HG02885 (cell line): ENCODE data around the gene RUFY3.

Experiments
- ATAC-seq: cut with Tn5 transposase; IDR thresholded peaks from one replicate; pipeline ENCODE4 v1.9.1; 2021; ENCODE audit warnings: mild to moderate bottlenecking; ENCODE audit not compliant: unreplicated experiment, poor library complexity

RUFY3 gene

DNA sequence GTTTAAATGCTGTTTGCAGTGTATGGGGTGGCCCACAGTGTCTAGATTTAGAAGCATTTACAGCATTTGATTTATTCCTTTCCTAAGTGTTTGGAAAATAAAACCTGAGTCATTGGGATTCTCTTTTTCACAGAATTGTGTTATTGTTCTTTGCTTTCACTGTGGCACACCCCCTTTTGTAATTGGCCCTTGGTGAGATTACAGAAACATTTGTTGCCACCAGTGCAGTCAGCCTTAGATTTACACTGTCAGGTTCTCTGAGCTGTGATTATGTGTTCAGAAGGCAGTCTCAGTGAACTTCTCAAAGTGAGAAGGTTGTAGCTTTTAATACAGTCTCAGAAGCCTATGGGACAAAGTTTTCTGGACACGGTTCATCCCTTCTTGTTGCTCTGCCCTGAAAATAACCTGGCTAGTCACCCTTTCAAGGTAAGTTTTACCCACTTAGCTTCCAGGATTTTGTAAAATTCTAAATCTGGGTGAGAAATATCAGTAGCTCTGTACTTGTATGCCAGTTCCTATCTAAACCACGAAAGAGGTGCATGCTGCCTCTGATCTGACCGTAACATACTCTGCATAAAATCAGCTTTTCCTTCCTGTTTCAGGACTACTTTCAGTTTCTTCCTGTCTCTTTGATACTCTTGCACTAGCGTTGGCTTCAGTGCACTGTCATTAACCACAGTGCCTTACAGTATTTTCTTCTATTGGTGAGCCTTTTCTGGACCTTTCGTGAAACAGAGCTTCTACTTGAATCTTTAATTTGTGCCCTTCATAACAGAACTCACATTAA lies 12.6 kb downstream of the RUFY3 start:
- ATAC-seq: peak; percentile 88

DNA sequence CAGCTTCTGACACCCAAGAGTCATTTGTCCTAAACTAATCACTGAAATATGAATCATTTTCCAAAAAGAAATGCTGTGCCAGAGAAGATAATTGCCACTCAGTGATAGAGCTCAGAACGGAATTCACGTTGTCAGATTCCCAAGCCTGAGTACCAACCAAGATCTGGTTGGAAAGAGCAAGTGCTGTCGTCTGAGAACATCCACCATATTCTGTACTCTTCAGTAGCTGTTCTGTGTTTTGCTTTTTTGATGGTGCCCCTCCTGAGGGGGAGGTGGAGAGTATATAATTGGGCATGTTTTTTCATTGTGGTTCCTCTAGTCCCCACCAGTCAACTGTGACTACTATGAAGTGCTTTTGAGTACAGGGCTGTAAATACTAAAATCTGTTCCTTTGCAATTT lies 13.2 kb downstream of the RUFY3 start:
- peak; percentile 10 for ATAC-seq

GRCh38 chr4:70735915-70736314 lies 14.2 kb downstream of the RUFY3 start:
- peak; percentile 33 for ATAC-seq

GRCh38 chr4:70737006-70737405 lies 15.2 kb downstream of the RUFY3 start:
- peak; percentile 19 for ATAC-seq

GRCh38 chr4:70737409-70737808 lies 15.6 kb downstream of the RUFY3 start:
- no peak for ATAC-seq

DNA sequence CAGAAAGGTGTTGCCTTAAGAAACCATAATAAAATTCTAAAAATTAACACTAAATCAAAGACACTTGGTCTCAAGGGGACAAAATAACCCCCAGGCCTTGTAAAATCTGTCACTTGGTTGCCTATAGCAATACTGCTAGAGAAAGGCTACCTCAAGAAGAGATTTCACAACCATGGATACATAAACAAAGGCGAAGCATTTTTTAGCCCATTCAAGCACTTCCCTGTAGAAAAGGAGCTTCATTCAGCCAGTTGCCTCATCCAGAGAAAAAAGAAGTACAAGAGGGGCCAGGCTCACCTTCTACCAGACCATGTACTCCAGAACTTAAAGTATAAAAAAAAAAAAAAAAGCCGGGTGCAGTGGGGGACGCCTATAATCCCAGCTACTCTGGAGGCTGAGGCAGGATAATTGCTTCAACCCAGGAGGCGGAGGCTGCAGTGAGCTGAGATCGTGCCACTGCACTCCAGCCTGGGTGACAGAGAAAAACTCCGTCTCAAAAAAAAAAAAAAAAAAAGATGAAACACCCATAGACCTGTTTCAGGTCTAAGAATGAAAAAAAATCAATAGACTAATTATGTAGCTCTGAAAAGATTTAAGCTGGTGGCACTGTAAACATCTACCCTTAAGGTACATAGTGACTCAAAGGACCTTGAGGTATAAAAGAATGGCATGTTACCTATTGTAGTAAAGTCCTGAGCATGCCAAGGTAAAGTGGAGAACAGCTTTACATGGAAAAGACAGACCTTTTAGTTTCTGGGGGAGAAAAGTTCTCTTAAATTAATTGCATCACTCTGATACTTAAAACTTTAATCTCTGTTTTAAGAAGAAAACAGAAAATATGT lies 18.0 kb downstream of the RUFY3 start:
- no peak for ATAC-seq

- ATAC-seq: no peak
Measured at GRCh38 chr4:70741867-70742658, 20.3 kb downstream of the RUFY3 start.

DNA sequence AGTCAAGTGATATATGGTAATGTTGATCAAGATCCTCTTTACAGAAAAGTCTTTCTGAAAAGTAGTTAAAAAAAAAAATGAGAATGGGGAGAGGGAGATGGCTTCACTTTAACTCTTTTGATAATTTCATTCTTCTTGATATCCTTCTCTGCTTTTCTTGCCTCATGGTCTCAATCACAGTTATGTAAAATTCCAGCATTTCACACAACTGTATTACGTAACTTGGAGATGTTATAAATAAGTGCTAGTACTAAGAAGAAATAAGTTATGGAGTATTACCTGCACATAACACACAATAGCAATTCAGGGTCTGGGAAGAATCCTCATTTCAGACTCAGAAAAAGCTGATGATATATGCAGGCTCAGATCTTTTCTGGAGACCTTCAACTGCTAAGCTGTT lies 22.0 kb downstream of the RUFY3 start:
- ATAC-seq: no peak

DNA sequence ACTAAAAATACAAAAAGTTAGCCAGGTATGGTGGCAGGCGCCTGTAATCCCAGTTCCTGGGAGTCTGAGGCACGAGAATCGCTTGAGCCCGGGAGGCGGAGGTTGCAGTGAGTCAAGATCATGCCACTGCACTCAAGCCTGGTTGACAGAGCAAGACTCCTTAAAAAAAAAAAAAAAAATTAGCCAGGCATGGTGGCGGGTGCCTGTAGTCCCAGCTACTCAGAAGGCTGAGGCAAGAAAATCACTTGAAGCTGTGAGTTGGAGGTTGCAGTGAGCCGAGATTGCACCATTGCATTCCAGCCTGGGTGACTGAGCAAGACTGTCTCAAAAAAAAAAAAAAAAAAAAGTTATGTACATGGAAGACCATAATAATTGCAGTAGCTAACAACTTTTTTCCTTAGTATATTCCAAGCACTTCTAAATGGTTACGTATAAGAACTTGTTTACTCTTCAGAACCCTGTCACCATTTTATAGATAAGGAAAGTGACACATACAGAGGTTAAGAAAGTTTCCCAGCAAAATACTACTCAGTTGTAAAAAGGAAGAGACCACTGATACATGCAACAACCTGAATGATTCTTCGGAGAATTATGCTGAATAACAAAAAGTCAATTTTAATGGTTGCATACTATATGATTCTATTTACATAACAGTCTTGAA lies 24.5 kb downstream of the RUFY3 start:
- ATAC-seq: no peak

GRCh38 chr4:70747874-70748273 lies 26.1 kb downstream of the RUFY3 start:
- ATAC-seq: no peak

DNA sequence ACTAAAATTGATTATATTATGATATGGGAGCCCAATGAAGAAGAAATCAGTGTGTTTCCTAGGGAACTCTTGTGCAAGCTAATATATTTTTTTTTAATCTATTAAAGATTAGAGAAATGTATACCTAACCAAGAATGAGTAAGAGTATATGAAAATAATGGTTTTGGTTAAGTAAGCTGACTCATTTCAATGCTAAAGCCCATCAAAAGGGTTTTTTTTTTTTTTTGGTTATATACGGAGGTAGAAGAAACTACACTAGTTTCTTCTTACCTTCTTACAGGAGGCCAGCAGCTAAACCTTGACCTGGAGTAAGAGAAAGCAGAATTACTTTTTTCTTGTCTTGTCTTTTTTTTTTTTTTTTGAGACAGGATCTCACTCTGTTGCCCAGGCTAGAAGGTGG lies 27.5 kb downstream of the RUFY3 start:
- peak; percentile 88 for ATAC-seq

GRCh38 chr4:70752236-70752635 lies 30.5 kb downstream of the RUFY3 start:
- no peak for ATAC-seq

GRCh38 chr4:70753630-70754029 lies 31.9 kb downstream of the RUFY3 start:
- no peak for ATAC-seq

DNA sequence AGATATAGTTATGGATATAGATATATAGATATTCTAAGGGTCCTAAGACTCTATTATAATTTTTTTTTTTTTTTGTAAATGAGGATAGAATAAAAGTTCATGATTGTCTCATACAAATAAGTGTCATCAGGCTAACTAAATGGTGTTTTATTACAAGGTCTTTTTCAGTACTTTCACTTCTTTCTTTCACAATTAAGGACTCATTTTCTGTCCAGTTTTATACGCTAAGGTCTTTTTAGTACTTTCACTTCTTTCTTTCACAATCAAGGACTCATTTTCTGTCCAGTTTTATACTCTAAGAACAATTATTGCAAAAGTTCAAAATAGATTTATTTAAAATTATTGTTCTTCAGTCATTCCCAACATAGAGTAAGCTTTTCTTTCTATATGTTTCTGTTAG lies 32.7 kb downstream of the RUFY3 start:
- peak; percentile 74 for ATAC-seq

DNA sequence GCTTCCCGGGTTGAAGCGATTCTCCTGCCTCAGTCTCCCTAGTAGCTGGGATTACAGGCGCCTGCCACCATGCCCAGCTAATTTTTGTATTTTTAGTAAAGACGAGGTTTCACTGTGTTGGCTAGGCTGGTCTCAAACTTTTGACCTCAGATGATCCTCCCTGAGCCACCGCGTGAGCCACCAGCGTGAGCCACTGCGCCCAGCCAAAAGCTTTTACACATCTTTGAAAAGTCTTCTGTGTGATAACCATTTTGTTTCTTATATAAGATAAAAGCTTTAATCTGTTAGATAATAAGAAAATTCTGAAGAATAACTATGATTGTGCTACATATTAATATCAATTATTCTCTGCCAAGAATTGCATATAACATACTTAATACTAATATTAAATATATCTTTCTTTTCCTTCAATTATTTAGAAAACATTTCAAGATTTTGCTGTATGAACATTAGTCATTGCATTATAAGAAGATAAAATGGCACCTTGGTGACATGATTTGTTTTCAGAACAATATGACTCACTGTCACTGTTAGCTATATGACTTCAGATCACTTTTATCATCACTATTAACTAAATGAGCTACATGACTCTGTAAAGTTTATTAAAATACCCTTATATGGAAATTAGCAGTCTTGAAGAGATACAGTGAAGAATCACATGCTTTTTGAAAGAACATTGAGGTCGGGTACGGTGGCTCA lies 33.4 kb downstream of the RUFY3 start:
- peak; percentile 57 for ATAC-seq

DNA sequence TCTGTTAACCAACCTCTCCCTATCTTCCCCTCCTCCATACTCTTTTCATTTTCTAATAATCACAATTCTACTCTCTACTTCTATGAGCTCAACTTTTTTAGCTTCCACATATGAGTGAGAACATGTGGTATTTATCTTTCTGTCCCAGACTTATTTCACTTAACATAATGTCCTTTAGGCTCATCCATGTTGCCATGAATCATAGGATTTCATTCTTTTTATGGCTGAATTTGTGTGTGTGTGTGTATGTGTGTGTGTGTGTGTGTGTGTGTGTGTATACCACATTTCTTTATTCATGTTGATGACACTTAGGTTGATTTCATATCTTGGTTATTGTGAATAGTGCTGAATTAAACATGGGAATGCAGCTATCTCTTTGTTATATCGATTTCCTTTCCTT lies 37.4 kb downstream of the RUFY3 start:
- ATAC-seq: no peak

- no peak for ATAC-seq
Measured at GRCh38 chr4:70759627-70760026, 37.9 kb downstream of the RUFY3 start.

GRCh38 chr4:70760662-70761061 lies 38.9 kb downstream of the RUFY3 start:
- no peak for ATAC-seq

- no peak for ATAC-seq
Measured at GRCh38 chr4:70761276-70761816, 39.6 kb downstream of the RUFY3 start.
